Renal pelvis (tissue), 4 donors: ENCODE results near the gene FBXO41. TPM values are rescaled to one million over a fixed set of nuclear protein-coding genes. Genes with fewer than 3 reads are reported as not detected.

Experiments
- DNase-seq: peaks from one replicate; pipeline ENCODE4 v3.0.0-alpha.2; 2013
- polyA plus RNA-seq, 3 donors: library from polyadenylated mRNA; unstranded; fragments of 120-200 nt; gene quantifications; one replicate each; pipeline ENCODE4 v1.2.1, GENCODE V29; 2013; ENCODE audit not compliant: insufficient read length in 3 of 3

Gene FBXO41
- polyA plus RNA-seq, 3 donors, result 2.1 to 3.0 (median 2.4) TPM

DNA sequence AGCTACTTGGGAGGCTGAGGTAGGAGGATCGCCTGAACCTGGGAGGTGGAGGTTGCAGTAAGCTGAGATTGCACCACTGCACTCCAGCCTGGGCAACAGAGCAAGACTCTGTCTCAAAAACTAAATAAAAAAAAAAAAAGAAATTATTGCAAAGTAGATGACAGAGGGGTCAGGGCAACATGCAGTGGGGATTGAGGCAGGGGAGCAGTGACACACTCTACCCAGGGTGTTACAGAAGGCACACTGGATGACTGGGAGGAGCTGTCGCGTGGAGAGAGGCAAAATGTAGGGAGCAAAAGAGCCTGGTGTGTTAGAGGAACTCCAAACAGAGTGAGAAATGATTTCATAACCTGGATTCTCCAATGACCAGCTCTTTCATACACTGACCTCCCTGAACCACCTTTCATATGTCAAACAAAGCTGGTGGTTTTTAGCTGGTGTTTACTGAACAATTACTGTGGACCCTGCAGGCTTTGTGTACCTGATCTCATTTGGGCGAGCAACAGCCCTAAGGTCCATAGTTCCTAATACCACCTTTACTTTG is 22.1 kb downstream of the FBXO41 start:
- DNase-seq, result no peak

- DNase-seq, result peak; percentile 23
Observed at GRCh38 chr2:73260338-73260984, 23.8 kb downstream of the FBXO41 start.

- DNase-seq, result no peak
Observed at GRCh38 chr2:73259704-73260337, 24.5 kb downstream of the FBXO41 start.

DNA sequence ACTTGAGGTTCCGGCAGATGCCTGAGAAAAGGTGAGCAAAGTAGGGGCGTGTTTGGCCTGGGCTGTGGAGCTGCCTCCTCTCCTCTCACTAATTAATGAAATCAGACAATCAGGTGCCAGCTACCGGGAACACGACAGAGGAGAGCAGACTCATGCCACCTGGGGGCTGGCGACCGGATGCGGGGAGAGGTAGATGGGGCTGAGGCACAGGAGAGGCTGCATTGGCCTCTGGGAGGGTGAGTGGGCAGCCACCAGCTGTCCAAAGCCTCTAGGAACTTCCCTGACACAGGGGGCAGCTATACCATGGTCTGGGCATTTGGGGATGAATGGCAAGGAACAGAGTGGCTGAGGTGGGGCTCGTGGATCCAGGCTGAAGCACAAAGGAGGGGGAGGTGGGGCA is 25.0 kb downstream of the FBXO41 start:
- no peak for DNase-seq

GRCh38 chr2:73258913-73259215 is 25.4 kb downstream of the FBXO41 start:
- no peak for DNase-seq

GRCh38 chr2:73258186-73258912 is 25.9 kb downstream of the FBXO41 start:
- no peak for DNase-seq

- DNase-seq, result no peak
Observed at GRCh38 chr2:73257425-73258125, 26.7 kb downstream of the FBXO41 start.

GRCh38 chr2:73257021-73257420 is 27.3 kb downstream of the FBXO41 start:
- no peak for DNase-seq

GRCh38 chr2:73256618-73256922 is 27.7 kb downstream of the FBXO41 start:
- DNase-seq, result no peak

DNA sequence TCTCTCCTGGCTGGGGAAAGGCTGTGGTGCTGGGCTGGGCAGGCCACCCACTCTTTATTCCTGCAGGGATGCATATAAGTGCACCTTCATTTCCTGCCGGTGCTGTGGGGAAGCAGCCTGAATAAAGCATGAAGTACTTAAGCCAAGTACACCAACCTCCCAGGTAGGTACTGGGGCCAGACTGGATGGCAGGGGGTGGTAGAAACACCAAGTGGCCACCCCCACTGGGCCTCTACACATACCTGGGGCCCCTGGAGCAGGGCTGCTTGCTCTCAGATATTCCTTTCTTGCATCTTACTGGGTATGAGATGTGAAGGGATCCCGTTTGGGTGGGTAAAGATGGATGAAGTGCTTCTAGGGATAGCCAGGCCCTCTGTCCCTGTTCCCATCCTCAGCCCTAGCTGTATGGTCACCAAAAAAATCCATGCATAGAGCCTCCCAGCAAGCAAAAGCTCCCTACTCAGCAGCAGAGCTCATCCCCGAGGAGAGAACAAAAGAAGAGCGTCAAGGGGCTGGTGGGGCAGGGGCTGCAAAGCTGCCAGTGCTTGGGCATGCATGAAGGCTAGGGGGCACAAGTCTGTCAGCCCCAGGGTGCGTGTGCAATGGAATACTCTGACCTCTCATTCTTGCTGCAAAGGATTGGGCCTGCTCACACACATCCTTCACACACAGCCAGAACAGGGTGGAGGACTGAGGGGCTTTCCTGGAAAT is 28.2 kb downstream of the FBXO41 start:
- DNase-seq, result no peak

DNA sequence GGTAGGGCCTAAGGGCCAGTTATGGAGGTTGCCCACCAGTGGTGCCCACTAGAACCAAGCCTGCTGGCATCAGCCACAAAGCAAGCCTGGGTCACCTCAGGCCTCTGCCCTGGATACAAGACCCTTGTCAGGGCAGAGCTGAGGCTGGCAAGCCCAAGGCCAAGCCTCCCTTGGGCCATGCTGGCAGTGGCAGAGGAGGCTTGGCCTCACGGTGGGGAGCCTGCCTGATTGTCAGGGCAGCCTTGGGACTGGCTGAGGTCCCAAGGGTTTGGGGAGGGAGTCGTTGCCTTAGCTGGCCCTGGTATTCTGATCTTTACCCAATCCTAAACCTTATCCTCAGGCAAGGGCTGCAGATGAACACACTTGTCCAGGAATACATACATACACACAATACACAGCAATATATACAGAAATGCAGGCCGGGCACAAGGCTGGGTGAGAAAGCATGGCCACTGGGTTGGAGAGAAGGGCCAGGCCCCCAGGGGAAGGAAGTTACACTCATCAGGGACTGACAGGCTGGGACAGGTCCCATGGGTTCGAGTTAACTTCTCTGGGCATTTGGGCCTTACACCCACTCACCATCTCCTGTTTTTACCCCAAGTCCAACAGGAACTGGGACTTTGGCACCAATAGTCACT is 29.2 kb downstream of the FBXO41 start:
- DNase-seq, result no peak

- no peak for DNase-seq
Observed at GRCh38 chr2:73254343-73255006, 29.8 kb downstream of the FBXO41 start.

DNA sequence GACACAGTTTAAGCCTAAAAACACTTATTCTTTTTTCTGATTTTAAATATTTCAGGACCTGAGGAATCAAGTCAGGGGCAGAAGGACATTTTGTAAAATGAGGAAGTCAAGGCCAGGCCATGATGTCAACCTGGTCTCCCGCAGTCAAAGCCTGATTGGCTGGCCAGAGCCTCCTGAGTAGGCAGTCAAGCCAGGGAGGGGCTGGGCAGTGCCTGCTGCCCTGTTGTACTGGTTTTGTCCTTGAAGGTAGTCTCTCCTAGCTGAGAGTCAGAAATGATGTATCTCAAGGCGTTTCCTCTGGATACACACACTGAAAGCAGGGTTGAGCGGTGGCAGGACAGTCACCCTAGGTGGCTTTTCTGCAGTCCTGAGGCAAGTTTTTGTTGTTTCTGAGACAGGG is 30.4 kb downstream of the FBXO41 start:
- DNase-seq, result no peak

GRCh38 chr2:73253400-73253799 is 30.9 kb downstream of the FBXO41 start:
- DNase-seq, result no peak

DNA sequence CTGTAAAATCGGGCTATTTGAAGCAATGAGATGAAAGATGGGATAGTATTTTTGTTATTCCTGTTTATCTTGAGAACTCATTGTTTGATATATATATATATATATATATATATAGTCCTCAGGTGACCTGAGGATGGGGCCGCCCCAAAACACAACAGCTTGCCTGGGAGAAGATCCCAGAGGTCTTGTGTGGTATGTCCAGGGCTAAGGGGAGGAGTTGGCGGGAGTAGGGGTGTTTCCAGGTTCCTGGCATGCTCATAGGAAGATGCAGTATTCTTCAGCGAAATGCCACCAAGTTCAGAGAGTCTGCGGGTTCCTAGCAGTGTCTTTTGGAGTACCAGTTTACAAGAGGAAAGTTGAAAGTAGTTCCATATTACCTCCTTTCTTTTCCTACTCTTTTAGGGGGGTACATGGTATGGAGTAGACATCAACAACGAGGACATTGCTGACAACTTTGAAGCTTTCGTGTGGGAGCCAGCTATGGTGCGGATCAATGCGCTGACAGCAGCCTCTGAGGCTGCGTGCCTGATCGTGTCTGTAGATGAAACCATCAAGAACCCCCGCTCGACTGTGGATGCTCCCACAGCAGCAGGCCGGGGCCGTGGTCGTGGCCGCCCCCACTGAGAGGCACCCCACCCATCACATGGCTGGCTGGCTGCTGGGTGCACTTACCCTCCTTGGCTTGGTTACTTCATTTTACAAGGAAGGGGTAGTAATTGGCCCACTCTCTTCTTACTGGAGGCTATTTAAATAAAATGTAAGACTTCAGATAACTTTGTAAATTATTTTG is 31.8 kb downstream of the FBXO41 start:
- DNase-seq, result no peak

DNA sequence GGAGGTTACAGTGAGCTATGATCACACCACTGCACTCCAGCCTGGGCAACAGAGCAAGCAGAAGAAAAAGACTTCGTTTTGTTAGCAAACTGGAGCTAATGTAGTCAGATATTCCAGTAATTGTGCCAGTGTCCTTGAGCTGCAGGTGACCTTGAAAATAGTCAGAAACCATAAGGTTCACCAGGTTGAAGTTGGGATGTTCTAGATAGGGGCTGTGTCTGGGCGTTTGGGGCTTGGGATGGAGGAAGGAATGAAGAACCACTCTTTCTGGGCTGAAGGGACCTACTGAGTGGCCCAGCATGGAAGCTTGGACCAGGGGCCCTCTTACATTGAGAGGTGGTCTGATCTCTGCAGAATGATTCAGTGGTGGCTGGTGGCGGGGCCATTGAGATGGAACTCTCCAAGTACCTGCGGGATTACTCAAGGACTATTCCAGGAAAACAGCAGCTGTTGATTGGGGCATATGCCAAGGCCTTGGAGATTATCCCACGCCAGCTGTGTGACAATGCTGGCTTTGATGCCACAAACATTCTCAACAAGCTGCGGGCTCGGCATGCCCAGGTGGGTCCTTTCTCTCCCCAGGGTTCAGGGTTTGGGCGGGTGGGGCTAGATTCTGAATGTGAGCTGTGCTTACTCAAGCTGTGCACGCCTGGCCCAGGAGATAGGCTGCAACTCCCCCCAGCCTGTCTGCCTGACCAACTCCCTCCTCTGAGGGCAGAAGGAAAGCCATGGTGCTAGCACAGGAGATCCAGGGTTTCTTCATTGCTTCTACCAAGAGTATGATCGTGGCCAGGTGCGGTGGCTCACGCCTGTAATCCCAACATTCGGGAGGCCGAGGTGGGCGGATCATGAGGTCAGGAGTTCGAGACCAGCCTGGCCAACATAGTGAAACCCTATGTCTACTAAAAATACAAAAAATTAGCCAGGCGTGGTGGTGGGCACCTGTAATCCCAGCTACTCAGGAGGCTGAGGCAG is 33.1 kb downstream of the FBXO41 start:
- DNase-seq, result no peak

DNA sequence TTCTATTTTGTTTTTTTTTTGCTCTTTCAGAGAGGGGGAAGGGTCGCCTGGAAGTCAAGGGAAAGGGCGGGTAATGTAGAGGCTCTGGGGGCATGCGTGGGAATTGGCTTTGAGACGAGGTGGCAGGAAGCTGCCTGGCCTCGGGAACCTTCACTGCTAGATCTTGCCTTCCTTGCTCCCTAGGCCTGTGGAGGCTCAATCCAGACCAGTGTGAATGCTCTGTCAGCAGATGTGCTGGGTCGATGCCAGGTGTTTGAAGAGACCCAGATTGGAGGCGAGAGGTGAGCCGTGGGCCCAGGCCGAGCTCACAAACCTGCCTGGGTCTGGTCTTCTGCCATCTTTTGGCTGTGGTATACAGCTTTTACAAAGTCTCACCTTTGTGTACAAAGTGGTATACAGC is 34.6 kb downstream of the FBXO41 start:
- DNase-seq, result no peak

DNA sequence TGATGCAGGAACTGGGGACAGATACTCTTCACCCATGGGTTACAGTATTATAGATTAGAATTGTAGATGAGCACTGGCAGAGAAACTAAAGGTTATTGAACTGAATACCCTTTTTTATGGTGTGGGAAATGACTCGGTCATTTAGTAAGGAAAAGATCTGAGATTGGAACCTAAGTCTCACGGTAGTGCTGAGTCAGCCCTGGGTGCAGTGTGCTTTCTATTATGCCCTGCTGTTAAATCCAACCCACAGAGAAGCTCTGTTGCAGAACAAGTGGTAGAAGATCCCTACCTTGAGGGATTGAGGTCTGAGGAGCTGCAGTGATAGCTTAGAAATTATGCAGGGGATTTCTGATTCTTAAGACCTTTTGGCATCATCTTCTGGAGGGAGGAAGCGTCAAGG is 37.4 kb downstream of the FBXO41 start:
- no peak for DNase-seq

GRCh38 chr2:73244580-73244979 is 39.7 kb downstream of the FBXO41 start:
- no peak for DNase-seq
